Endodermal cell (in vitro differentiated cells): Measurements from ENCODE around the gene XPO6. TPM values are rescaled to one million over a fixed set of nuclear protein-coding genes. Genes with fewer than 3 reads are reported as not detected.

ENCODE experiments used
- DNase-seq: peaks from one replicate; pipeline ENCODE4 v3.0.0-alpha.2; 2017
- H3K27ac ChIP-seq: 2 replicates; pipeline ENCODE4 v1.5.1; 2013; ENCODE audit warnings: mild to moderate bottlenecking, low read depth, low read length, moderate library complexity
- H3K27me3 ChIP-seq: 2 replicates; pipeline ENCODE4 v1.6.1; 2013; ENCODE audit warnings: mild to moderate bottlenecking, low read length, moderate library complexity; ENCODE audit not compliant: insufficient read depth, control insufficient read depth, poor library complexity, severe bottlenecking
- H3K36me3 ChIP-seq: 2 replicates; pipeline ENCODE4 v1.7.0; 2013; ENCODE audit warnings: mild to moderate bottlenecking, low read length, moderate library complexity; ENCODE audit not compliant: control insufficient read depth, insufficient read depth
- H3K4me1 ChIP-seq: one replicate; pipeline ENCODE4 v1.7.0; 2013; ENCODE audit warnings: low read length; ENCODE audit not compliant: control insufficient read depth, insufficient read depth
- H3K4me3 ChIP-seq: 2 replicates; pipeline ENCODE4 v1.5.1; 2013; ENCODE audit warnings: mild to moderate bottlenecking, low read length, moderate library complexity
- H3K9ac ChIP-seq: 2 replicates; pipeline ENCODE4 v1.6.1; 2013; ENCODE audit warnings: mild to moderate bottlenecking, low read length, moderate library complexity; ENCODE audit not compliant: poor library complexity, severe bottlenecking; ENCODE audit errors: extremely low read depth
- H3K9me3 ChIP-seq: 2 replicates; pipeline ENCODE4 v1.6.1; 2013; ENCODE audit warnings: mild to moderate bottlenecking, low read length, moderate library complexity; ENCODE audit not compliant: control insufficient read depth
- H3K27ac Mint-ChIP-seq: 2 replicates; pipeline ENCODE4 v1.8.0; 2020; ENCODE audit warnings: mixed read lengths
- H3K27me3 Mint-ChIP-seq: 2 replicates; pipeline ENCODE4 v1.8.0; 2021; ENCODE audit warnings: mild to moderate bottlenecking, mixed read lengths; ENCODE audit not compliant: insufficient read depth
- H3K36me3 Mint-ChIP-seq: 2 replicates; pipeline ENCODE4 v1.8.0; 2020; ENCODE audit warnings: low read depth, mixed read lengths
- H3K4me1 Mint-ChIP-seq: 2 replicates; pipeline ENCODE4 v1.8.0; 2020; ENCODE audit warnings: mixed read lengths
- H3K4me3 Mint-ChIP-seq: 2 replicates; pipeline ENCODE4 v1.8.0; 2020; ENCODE audit warnings: mild to moderate bottlenecking, moderate library complexity, mixed read lengths
- H3K9me3 Mint-ChIP-seq: 2 replicates; pipeline ENCODE4 v1.8.0; 2020; ENCODE audit warnings: mild to moderate bottlenecking, mixed read lengths
- CTCF ChIP-seq: fragments of 200-600 bp; sonication (generic); conservative IDR thresholded peaks from 2 replicates; pipeline ENCODE4 v1.5.0; 2021; ENCODE audit warnings: antibody characterized with exemption, mild to moderate bottlenecking
- WGBS, 2 experiments: methylation state at CpG; one replicate each; pipeline versions ENCODE4 v1.1.5 to v1.1.7; 2013; ENCODE audit warnings: missing lambda C conversion rate in 2 of 2, mixed read lengths in 1 of 2; ENCODE audit not compliant: insufficient coverage in 1 of 2, insufficient read length in 1 of 2; 5-methylcytosine and 5-hydroxymethylcytosine counted together
- total RNA-seq, 2 donors: library from RNA; stranded (reverse); fragmentation: NEBNext Ultra II Directional in 1 of 2; extraction: Animal tissue kit (Norgen Biotek cat#: 25700) in 1 of 2; gene quantifications; 2 replicates in 1 of 2; 3 replicates in 1 of 2; pipeline ENCODE4 v1.2.1, GENCODE V29; 2021

XPO6 gene
- total RNA-seq, 2 donors from 2014 or later: 84.7 to 92.4 TPM

GRCh38 chr16:28183484-28183883 lies 28.3 kb downstream of the XPO6 start:
- no peak overlapping the region for H3K4me3 Mint-ChIP-seq
- no peak overlapping the region for H3K27ac ChIP-seq
- no peaks in the 10 kb centered on the region for H3K4me1 ChIP-seq
- no peaks in the 10 kb centered on the region for H3K36me3 ChIP-seq
- TF ChIP-seq CTCF: no peak
- no peak for DNase-seq
- H3K27ac Mint-ChIP-seq: peak overlapping the region; percentile 10
- peaks cover 11% of the 10 kb centered on the region for H3K9me3 ChIP-seq
- peaks cover 21% of the 10 kb centered on the region for H3K4me1 Mint-ChIP-seq
- no peaks in the 10 kb centered on the region for H3K27me3 Mint-ChIP-seq
- H3K27me3 ChIP-seq: no peaks in the 10 kb centered on the region
- H3K36me3 Mint-ChIP-seq: peaks cover 19% of the 10 kb centered on the region
- H3K4me3 ChIP-seq: no peak overlapping the region
- 83 to 88% methylated on average over 1 to 3 of the region's 3 CpGs for WGBS, 2 experiments
- no peak overlapping the region for H3K9ac ChIP-seq
- peaks cover 5% of the 10 kb centered on the region for H3K9me3 Mint-ChIP-seq

GRCh38 chr16:28182801-28183200 lies 29.0 kb downstream of the XPO6 start:
- Mint-ChIP-seq H3K27ac (no peak overlapping the region), H3K4me1 (peaks cover 21% of the 10 kb centered on the region), H3K9me3 (peaks cover 5% of the 10 kb centered on the region), H3K27me3 (no peaks in the 10 kb centered on the region), H3K4me3 (no peak overlapping the region), H3K36me3 (peaks cover 23% of the 10 kb centered on the region)
- H3K4me3 ChIP-seq: no peak overlapping the region
- H3K27me3 ChIP-seq: no peaks in the 10 kb centered on the region
- no peaks in the 10 kb centered on the region for H3K4me1 ChIP-seq
- TF ChIP-seq CTCF: no peak
- H3K36me3 ChIP-seq: no peaks in the 10 kb centered on the region
- whole genome bisulfite sequencing, 2 experiments: 100% methylated on average over 2 to 3 of the region's 3 CpGs
- H3K27ac ChIP-seq: no peak overlapping the region
- H3K9me3 ChIP-seq: peaks cover 11% of the 10 kb centered on the region
- no peak for DNase-seq
- no peak overlapping the region for H3K9ac ChIP-seq

DNA sequence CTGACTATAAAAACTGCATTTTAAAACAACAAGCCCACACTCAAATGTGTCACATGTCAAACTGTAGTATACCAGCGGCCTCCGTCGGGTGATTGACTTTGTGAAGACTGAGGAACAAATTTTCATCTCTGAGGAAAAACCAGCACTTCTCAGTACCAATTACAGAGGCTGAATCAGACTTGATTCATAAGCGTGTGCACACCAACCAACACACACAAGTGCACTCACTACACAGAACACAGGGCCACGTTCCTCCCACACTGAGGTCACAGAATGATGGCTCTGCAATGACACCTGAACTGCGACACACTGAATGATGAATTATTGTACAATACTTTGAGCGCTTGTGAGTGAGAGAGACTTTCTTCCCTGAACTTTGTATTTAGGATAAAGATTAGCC lies 29.6 kb downstream of the XPO6 start:
- H3K27ac Mint-ChIP-seq: peak overlapping the region; percentile 23
- Histone ChIP-seq H3K27ac (no peak overlapping the region), H3K9ac (no peak overlapping the region), H3K4me1 (no peaks in the 10 kb centered on the region), H3K9me3 (peaks cover 11% of the 10 kb centered on the region), H3K4me3 (no peak overlapping the region), H3K27me3 (no peaks in the 10 kb centered on the region), H3K36me3 (peaks cover 3% of the 10 kb centered on the region)
- peaks cover 5% of the 10 kb centered on the region for H3K9me3 Mint-ChIP-seq
- TF ChIP-seq CTCF: no peak
- no peak for DNase-seq
- H3K4me1 Mint-ChIP-seq: peaks cover 21% of the 10 kb centered on the region
- no peaks in the 10 kb centered on the region for H3K27me3 Mint-ChIP-seq
- WGBS, 2 experiments: 93 to 97% methylated on average over 6 to 7 of the region's 7 CpGs
- peaks cover 27% of the 10 kb centered on the region for H3K36me3 Mint-ChIP-seq
- H3K4me3 Mint-ChIP-seq: no peak overlapping the region
